IMR-90 (cell line): ENCODE data around the gene CD82. TPM values are rescaled to one million over a fixed set of nuclear protein-coding genes. Genes with fewer than 3 reads are reported as not detected.

ENCODE experiments used
- ATAC-seq: fragments of 200-7000 bp; cut with Tn5 transposase; 2 replicates; pipeline ENCODE4 v1.9.1; 2020; ENCODE audit warnings: low read depth, mild to moderate bottlenecking, moderate library complexity
- BruUV-seq: library from RNA; stranded (reverse); fragments of 400-500 nt; replicated peaks from 2 replicates; lab custom pipeline; 2021; lab: Mats Ljungman, UMichigan
- CTCF ChIA-PET: fragments of 300-600 bp; formaldehyde crosslinking; extraction: SDS; loops from one replicate; lab custom pipeline; 2021; ENCODE audit warnings: antibody characterized with exemption; lab: Yijun Ruan, JAX
- POLR2A ChIA-PET: fragments of 300-600 bp; sonication (Branson Sonifier 250); formaldehyde crosslinking; loops from one replicate; lab custom pipeline; 2022; ENCODE audit warnings: antibody characterized with exemption; ENCODE audit not compliant: unreplicated experiment; lab: Charles Lee
- DNase-seq: peaks from one replicate; pipeline ENCODE4 v3.0.0; 2013
- H2AFZ ChIP-seq: replicated peaks from 2 replicates; pipeline ENCODE3; 2013; ENCODE audit warnings: low read length, mild to moderate bottlenecking; ENCODE audit not compliant: poor library complexity
- H2AK5ac ChIP-seq: 2 replicates; pipeline ENCODE4 v1.6.1; 2013; ENCODE audit warnings: low read depth, low read length, inconsistent platforms
- H2AK9ac ChIP-seq: replicated peaks from 2 replicates; pipeline ENCODE3; 2013; ENCODE audit warnings: mild to moderate bottlenecking, low read depth, low read length, moderate library complexity; ENCODE audit not compliant: poor library complexity
- H2BK120ac ChIP-seq: 2 replicates; pipeline ENCODE4 v1.6.1; 2013; ENCODE audit warnings: low read depth, low read length, inconsistent platforms
- H2BK15ac ChIP-seq: 3 replicates; pipeline ENCODE4 v1.6.1; 2013; ENCODE audit warnings: low read depth, low read length, inconsistent platforms
- H2BK20ac ChIP-seq: 2 replicates; pipeline ENCODE4 v1.6.1; 2013; ENCODE audit warnings: low read depth, mild to moderate bottlenecking, inconsistent platforms, low read length, moderate library complexity
- H2BK5ac ChIP-seq: 2 replicates; pipeline ENCODE4 v1.6.1; 2013; ENCODE audit warnings: mild to moderate bottlenecking, low read depth, low read length, inconsistent platforms; ENCODE audit not compliant: poor library complexity, severe bottlenecking
- H3K14ac ChIP-seq: replicated peaks from 2 replicates; pipeline ENCODE4 v1.6.1; 2013; ENCODE audit warnings: low read depth, low read length, inconsistent platforms
- H3K18ac ChIP-seq: 2 replicates; pipeline ENCODE4 v1.6.1; 2013; ENCODE audit warnings: low read depth, low read length, control low read depth
- H3K23ac ChIP-seq: 2 replicates; pipeline ENCODE4 v1.6.1; 2013; ENCODE audit warnings: low read depth, low read length, inconsistent platforms
- H3K27ac ChIP-seq: 2 replicates; pipeline ENCODE4 v1.5.1; 2013; ENCODE audit warnings: mild to moderate bottlenecking, control low read depth, low read length; ENCODE audit not compliant: insufficient read depth
- H3K27me3 ChIP-seq: 2 replicates; pipeline ENCODE4 v1.6.1; 2013; ENCODE audit warnings: low read length; ENCODE audit not compliant: control insufficient read depth, insufficient read depth
- H3K36me3 ChIP-seq: 2 replicates; pipeline ENCODE4 v1.6.1; 2013; ENCODE audit warnings: low read length, mixed read lengths; ENCODE audit not compliant: control insufficient read depth, insufficient read depth
- H3K4ac ChIP-seq: 2 replicates; pipeline ENCODE4 v1.6.1; 2013; ENCODE audit warnings: low read depth, low read length, inconsistent platforms
- H3K4me1 ChIP-seq: 2 replicates; pipeline ENCODE4 v1.6.1; 2013; ENCODE audit warnings: low read length, mixed read lengths; ENCODE audit not compliant: control insufficient read depth, insufficient read depth
- H3K4me2 ChIP-seq: 2 replicates; pipeline ENCODE4 v1.6.1; 2013; ENCODE audit warnings: low read depth, mild to moderate bottlenecking, control low read depth, low read length, moderate library complexity
- H3K4me3 ChIP-seq: 2 replicates; pipeline ENCODE4 v1.5.1; 2013; ENCODE audit warnings: low read depth, mild to moderate bottlenecking, control low read depth, low read length, moderate library complexity; ENCODE audit not compliant: insufficient read depth
- H3K56ac ChIP-seq: 2 replicates; pipeline ENCODE4 v1.6.1; 2013; ENCODE audit warnings: low read length, inconsistent platforms; ENCODE audit not compliant: insufficient read depth; ENCODE audit errors: extremely low read depth
- H3K79me1 ChIP-seq, 2 experiments: 2 replicates each; pipeline ENCODE4 v1.6.1; 2013; ENCODE audit warnings: low read length in 2 of 2, inconsistent platforms in 1 of 2, low read depth in 1 of 2
- H3K9ac ChIP-seq: 2 replicates; pipeline ENCODE4 v1.6.1; 2013; ENCODE audit warnings: low read depth, low read length, control low read depth
- H3K9me1 ChIP-seq: 2 replicates; pipeline ENCODE4 v1.6.1; 2013; ENCODE audit warnings: low read length, inconsistent platforms; ENCODE audit not compliant: insufficient read depth
- H3K9me3 ChIP-seq: 2 replicates; pipeline ENCODE4 v1.6.1; 2013; ENCODE audit warnings: low read length; ENCODE audit not compliant: control insufficient read depth, insufficient read depth
- H4K20me1 ChIP-seq: 2 replicates; pipeline ENCODE4 v1.6.1; 2013; ENCODE audit warnings: low read length, inconsistent platforms; ENCODE audit not compliant: insufficient read depth
- H4K5ac ChIP-seq: 2 replicates; pipeline ENCODE4 v1.6.1; 2013; ENCODE audit warnings: mild to moderate bottlenecking, low read depth, low read length, control low read depth
- H4K8ac ChIP-seq, 2 experiments: 2 replicates each; pipeline ENCODE4 v1.6.1; 2013; ENCODE audit warnings: low read depth in 2 of 2, low read length in 2 of 2, control low read depth in 1 of 2, inconsistent platforms in 1 of 2
- H4K91ac ChIP-seq: 2 replicates; pipeline ENCODE4 v1.6.1; 2013; ENCODE audit warnings: low read depth, low read length, inconsistent platforms; ENCODE audit not compliant: insufficient read depth
- BHLHE40 ChIP-seq: fragments of 150-350 bp; IDR thresholded peaks from 2 replicates; pipeline ENCODE4 v1.6.1; 2016; ENCODE audit warnings: mild to moderate bottlenecking, low read depth, low read length
- CHD1 ChIP-seq: IDR thresholded peaks from 2 replicates; pipeline ENCODE4 v1.6.1; 2012; ENCODE audit warnings: low read depth, low read length, improper control_type of control experiment
- CTCF ChIP-seq: conservative IDR thresholded peaks from 2 replicates; pipeline ENCODE4 v1.5.1; 2012; ENCODE audit warnings: mild to moderate bottlenecking, low read depth, low read length, improper control_type of control experiment
- NFE2L2 ChIP-seq: fragments of 150-350 bp; IDR thresholded peaks from 2 replicates; pipeline ENCODE4 v1.6.1; 2016; ENCODE audit warnings: low read depth, mild to moderate bottlenecking, low read length
- POLR2A ChIP-seq: IDR thresholded peaks from 2 replicates; pipeline ENCODE4 v1.6.1; 2012; ENCODE audit warnings: mild to moderate bottlenecking, low read depth, low read length
- RFX5 ChIP-seq: IDR thresholded peaks from 2 replicates; pipeline ENCODE4 v1.8.0; 2012; ENCODE audit warnings: low read depth, mild to moderate bottlenecking, low read length, moderate library complexity
- USF2 ChIP-seq: fragments of 150-350 bp; IDR thresholded peaks from 2 replicates; pipeline ENCODE4 v1.6.1; 2017; ENCODE audit warnings: mild to moderate bottlenecking, antibody characterized with exemption, low read length, low read depth
- WGBS, 2 experiments: methylation state at CpG; one replicate each; pipeline versions ENCODE4 v1.1.5 to v1.1.7; 2013; ENCODE audit warnings: missing lambda C conversion rate in 2 of 2; ENCODE audit not compliant: insufficient read length in 1 of 2; ENCODE audit errors: extremely low coverage in 2 of 2; 5-methylcytosine and 5-hydroxymethylcytosine counted together
- dilution Hi-C: fragments of 300-500 bp; cut with HindIII; formaldehyde crosslinking; loops from one replicate; pipeline ENCODE4 v1.14.3; 2018; ENCODE audit warnings: low sequenced_read_pairs; ENCODE audit not compliant: unreplicated experiment
- in situ Hi-C: fragments of 300-500 bp; cut with MboI; formaldehyde crosslinking; loops from 3 replicates; pipeline ENCODE4 v1.14.3; 2019; ENCODE audit warnings: low sequenced_read_pairs, inconsistent platforms, mixed read lengths
- intact Hi-C: fragments of 100-400 bp; cut with micrococcal nuclease; formaldehyde crosslinking; loops from 2 replicates; pipeline ENCODE4 v1.10.0; 2022
- polyA plus RNA-seq, 3 experiments: library from polyadenylated mRNA; depleted of rRNA; stranded (reverse); fragments of >200 nt; gene quantifications; 2 replicates each; pipeline ENCODE4 v1.2.3, GENCODE V29; 2012; ENCODE audit warnings: low replicate concordance in 1 of 3
- total RNA-seq: library from RNA; depleted of rRNA; stranded (reverse); fragments of >200 nt; gene quantifications from 2 replicates; pipeline ENCODE4 v1.2.3, GENCODE V29; 2012

Gene CD82
- total and polyA plus RNA-seq, 2 of the 4 experiments (the other 2 are of a cell fraction): 32.8 to 49.4 TPM

GRCh38 chr11:44618561-44619425 lies 53.3 kb downstream of the CD82 start (continued):
- TF ChIP-seq USF2: no peak

- 60% methylated on average over 1 of the region's 5 CpGs; no CpG with 5 or more reads in 1 of the 2 experiments for WGBS, 2 experiments
- Histone ChIP-seq H4K8ac (no peak overlapping the region), H3K79me1 (no peaks in the 10 kb centered on the region), H2BK120ac (no peak overlapping the region), H3K27ac (no peak overlapping the region), H2BK5ac (no peak overlapping the region), H3K9me1 (no peaks in the 10 kb centered on the region), H3K56ac (no peak overlapping the region), H3K18ac (no peak overlapping the region), H2BK15ac (no peak overlapping the region), H3K4me2 (no peak overlapping the region), H3K4ac (no peak overlapping the region), H4K5ac (no peak overlapping the region), H3K4me1 (no peaks in the 10 kb centered on the region; the same call in 1 of the 2 replicates), H3K4me3 (no peak overlapping the region), H2AK5ac (no peak overlapping the region), H4K20me1 (0 out of 2 replicates have a peak, but pooled peaks cover 3% of the 10 kb centered on the region), H4K91ac (no peak overlapping the region), H2BK20ac (no peak overlapping the region), H3K23ac (no peak overlapping the region), H3K27me3 (no peaks in the 10 kb centered on the region), H2AK9ac (no peak overlapping the region), H3K36me3 (peaks cover 10% of the 10 kb centered on the region), H3K9ac (no peak overlapping the region), H3K14ac (no peak overlapping the region), H3K9me3 (no peaks in the 10 kb centered on the region), H2AFZ (no peak overlapping the region)
- CTCF ChIA-PET: interaction anchor here (0.7 to 0.8 kb wide), 2 partner anchors 11 to 63 kb away, joined by 3 read pairs; no protein-coding TSS in a partner anchor
- in situ Hi-C loops (loop anchor here (5.0 kb wide), 1 partner anchor 272 kb away; no protein-coding TSS in a partner anchor), intact Hi-C loops (loop anchor here (5.0 kb wide), 1 partner anchor 482 kb away; no protein-coding TSS in a partner anchor), dilution Hi-C loops (no loop called here)
- POLR2A ChIA-PET: no interaction called here
- no peak for ATAC-seq
- no peak for TF ChIP-seq USF2
- no peak for TF ChIP-seq NFE2L2
- TF ChIP-seq BHLHE40: no peak
- TF ChIP-seq CTCF: no peak
- no peak for TF ChIP-seq CHD1
- TF ChIP-seq POLR2A: no peak
- TF ChIP-seq RFX5: no peak
- no peak for DNase-seq
- no TSS peak for BruUV-seq
These were observed 54.9 kb downstream of the CD82 start for GRCh38 chr11:44620328-44620725.
